ES-I3 (cell line): ENCODE data around the gene PCGF3.
"Not testable (repeated sequence)": the region's sequence is repeated elsewhere in the genome, so short reads cannot be mapped to it uniquely, and the experiment has no call there.

Experiments
- H3K36me3 ChIP-seq: 2 replicates; pipeline ENCODE4 v1.6.1; 2013; ENCODE audit warnings: mild to moderate bottlenecking, low read length, control low read depth, moderate library complexity; ENCODE audit not compliant: insufficient read depth
- H3K4me1 ChIP-seq: 2 replicates; pipeline ENCODE4 v1.6.1; 2013; ENCODE audit warnings: mild to moderate bottlenecking, control low read depth, low read length; ENCODE audit not compliant: insufficient read depth
- H3K9ac ChIP-seq: 2 replicates; pipeline ENCODE4 v1.6.1; 2013; ENCODE audit warnings: low read depth, mild to moderate bottlenecking, low read length, moderate library complexity
- H3K9me3 ChIP-seq: 2 replicates; pipeline ENCODE4 v1.6.1; 2013; ENCODE audit warnings: mild to moderate bottlenecking, low read length, moderate library complexity; ENCODE audit not compliant: control insufficient read depth, insufficient read depth

The PCGF3 gene

DNA sequence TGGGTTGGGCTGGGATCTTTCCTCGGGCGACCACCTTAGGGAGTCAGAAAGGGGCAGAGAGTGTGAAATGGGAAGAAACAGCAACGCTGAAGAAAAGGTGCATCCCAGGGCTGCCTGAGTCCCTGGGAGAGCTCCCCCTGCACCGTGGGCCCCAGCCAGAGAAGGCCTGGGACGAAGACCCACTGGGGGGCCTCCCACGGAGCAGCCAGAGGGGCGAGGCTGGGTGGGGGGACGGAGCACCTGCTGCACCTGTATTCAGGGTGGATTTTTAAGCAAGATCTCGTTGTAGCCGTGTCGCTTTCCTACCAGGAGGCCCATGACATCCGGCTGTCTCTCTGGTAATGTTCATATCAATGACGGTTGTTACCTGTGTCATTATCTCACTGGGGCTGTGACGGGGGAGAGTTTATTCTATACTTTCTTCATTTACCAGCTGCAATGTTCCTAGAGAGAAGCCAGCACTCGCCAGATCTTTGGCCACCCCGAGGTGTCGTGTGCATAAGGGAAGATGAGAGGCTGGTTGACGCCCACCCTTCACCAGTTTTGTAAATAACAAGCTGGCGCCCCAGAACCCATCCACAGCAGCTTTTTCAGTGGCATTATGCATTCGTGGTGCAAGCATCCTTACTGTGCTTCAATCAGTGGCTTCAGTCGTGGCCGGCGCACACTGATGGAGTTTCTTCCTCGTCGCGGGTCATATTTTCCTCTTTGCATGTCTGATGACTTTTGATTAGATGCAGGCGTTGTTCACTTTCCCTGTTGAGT is 5.6 kb upstream of the PCGF3 start:
- H3K9ac ChIP-seq, result no peak overlapping the region
- 0 out of 2 replicates have a peak, but pooled peaks cover 2% of the 10 kb centered on the region for H3K4me1 ChIP-seq
- H3K9me3 ChIP-seq, result 0 out of 2 replicates have a peak, but pooled peaks cover 2% of the 10 kb centered on the region
- H3K36me3 ChIP-seq, result no peaks in the 10 kb centered on the region

DNA sequence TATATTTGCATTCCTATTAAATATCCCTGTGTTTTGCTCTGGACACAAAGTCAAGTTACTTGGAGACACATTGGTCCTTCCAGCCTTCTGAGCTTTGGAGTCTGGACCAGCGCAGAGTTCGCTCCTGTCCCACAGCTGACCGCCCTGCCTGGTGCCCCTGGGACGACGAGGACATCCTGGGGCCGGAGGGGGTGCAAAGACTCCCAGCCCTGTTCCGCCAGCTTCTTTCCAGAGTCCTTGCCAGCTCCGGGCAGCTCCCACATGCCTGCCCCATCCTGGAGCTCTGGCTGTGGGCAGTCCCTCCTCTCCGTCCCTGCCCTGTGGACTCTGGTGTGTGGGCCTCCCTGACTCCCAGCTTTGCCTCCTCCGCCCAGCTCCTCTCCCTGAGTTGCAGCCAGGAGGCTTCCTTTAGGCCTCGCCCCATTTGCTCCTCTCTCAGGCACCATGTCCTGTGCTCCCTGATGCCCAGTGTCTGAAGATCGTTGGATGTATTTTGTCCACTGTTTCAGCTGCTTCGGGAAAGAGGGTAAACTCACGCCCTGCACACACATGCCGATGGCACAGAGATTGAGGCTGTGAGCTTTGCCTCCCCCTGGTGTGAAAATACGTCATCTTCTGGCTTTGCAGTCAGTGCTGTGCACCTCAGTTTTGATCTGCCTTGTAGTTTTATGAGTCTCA is 4.9 kb upstream of the PCGF3 start:
- Histone ChIP-seq H3K9ac (no peak overlapping the region), H3K36me3 (no peaks in the 10 kb centered on the region), H3K4me1 (0 out of 2 replicates have a peak, but pooled peaks cover 2% of the 10 kb centered on the region), H3K9me3 (no peaks in the 10 kb centered on the region)

DNA sequence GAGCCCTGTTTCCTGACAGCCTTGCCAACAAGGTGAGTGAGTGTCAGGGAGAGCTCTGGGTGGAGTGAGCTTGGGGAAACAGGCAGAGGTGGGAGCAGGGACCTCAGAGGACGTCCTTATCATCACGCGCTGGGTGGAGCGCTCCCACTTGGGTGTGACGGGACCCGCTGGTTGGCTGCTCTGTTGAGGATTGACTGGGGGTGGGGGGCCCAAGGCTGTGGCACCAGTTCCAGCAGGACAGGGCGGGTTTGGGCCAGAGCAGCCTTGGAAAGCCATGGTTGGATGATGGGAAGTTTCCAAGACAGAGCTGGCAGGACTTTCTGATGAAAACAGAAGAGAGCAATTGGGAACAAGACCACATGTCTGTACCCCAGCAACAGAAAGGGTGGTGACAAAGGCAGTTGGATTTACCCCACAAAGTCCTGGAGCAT is 3.0 kb upstream of the PCGF3 start:
- no peaks in the 10 kb centered on the region for H3K36me3 ChIP-seq
- H3K4me1 ChIP-seq, result 0 out of 2 replicates have a peak, but pooled peaks cover 2% of the 10 kb centered on the region

DNA sequence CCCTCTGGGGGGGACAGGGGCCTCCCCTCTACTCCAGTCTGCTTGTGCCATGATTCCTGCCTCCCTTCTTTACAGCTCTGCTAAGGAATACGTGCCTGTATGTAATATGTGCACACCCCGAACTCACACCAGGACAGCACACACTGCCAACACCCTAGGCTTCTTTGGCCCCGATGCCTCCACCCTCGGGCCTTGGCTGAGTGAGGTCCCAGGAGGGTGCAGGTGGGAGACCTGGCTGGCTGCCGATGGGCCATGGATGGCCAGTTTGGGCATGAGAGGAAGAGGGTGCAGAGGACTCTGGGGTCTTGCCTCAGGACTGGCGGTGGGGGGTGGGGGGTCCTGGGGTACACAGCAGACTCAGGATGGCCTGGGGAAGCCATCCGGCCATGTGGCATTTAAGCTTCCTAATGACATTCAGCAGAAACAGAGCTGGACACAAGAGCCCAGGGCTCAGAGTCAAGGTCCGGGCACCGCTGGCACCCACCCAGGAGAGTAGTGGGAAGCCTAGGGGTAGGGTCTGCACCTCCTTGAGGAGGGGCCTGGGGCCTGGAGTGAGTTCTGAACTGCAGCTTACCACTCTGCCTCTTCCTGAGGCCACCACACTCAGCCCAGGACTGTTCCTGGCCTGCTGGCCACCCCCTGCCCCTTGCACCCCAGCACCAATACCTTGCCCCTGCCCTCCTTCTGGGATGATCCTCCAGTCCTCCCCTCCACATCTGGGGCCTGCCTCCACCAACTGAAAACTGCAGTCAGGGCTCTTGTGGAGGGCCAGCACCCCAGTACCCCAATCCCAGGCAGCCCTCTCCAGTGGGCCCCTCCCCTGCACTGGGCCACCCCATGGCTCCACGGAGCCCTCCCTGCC is 2.1 kb upstream of the PCGF3 start:
- H3K36me3 ChIP-seq, result no peaks in the 10 kb centered on the region
- no peaks in the 10 kb centered on the region for H3K9me3 ChIP-seq
- H3K4me1 ChIP-seq, result 0 out of 2 replicates have a peak, but pooled peaks cover 2% of the 10 kb centered on the region
- no peak overlapping the region for H3K9ac ChIP-seq

More for the DNA sequence above, 3.0 kb upstream of the PCGF3 start:
- Histone ChIP-seq H3K9ac (no peak overlapping the region), H3K9me3 (no peaks in the 10 kb centered on the region)

DNA sequence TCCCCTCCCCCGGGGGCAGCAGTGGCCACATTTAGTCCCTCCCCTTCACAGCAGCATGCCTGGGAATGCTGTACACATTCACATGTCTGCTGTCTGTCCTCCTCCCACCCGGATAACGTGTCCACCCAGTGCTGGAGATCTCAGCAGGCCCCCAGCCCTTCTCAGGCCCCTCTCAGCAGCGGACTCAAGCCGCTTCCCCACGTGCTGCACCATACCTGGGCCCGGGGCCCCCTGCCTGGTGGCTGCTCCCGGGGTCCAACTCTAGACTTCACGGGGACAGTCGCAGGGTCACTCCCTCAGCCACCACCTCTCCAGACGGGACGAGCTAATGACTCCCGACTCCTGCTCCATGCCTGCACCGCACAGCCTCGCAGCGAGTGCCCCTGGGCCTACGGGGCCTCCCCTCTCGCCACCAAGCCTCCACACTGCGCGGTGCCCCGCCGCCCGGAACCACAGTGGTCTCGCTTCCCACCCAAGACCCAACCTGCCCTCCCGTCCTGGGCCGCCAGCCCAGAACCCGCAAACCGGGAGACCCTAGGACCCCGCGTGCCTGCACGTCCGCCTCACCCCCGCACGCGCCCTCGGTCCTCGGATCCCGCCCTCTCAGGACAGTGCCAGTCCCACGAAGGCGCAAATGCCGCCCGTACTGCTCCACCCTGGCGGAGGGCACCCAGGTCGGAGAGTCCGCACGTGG is 1.3 kb upstream of the PCGF3 start:
- Histone ChIP-seq H3K9me3 (no peaks in the 10 kb centered on the region), H3K4me1 (0 out of 2 replicates have a peak, but pooled peaks cover 2% of the 10 kb centered on the region), H3K36me3 (no peaks in the 10 kb centered on the region; the same call in 1 of the 2 replicates), H3K9ac (no peak overlapping the region)

DNA sequence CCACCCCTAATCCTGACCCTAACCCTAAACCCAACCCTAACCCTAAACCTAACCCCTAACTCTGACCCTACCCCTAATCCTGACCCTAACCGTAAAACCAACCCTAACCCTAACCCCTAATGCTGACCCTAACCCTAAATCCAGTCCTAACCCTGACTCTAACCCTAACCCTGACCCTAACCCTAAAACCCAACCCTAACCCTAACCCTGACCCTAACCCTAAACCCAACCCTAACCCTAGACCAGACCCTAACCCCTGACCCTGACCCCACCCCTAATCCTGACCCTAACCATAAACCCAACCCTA is 708 bp upstream of the PCGF3 start:
- Histone ChIP-seq H3K9me3 (no peaks in the 10 kb centered on the region), H3K36me3 (peaks cover 3% of the 10 kb centered on the region), H3K9ac (peak overlapping the region; percentile 47; the same call in 1 of the 2 replicates), H3K4me1 (no peaks in the 10 kb centered on the region)

DNA sequence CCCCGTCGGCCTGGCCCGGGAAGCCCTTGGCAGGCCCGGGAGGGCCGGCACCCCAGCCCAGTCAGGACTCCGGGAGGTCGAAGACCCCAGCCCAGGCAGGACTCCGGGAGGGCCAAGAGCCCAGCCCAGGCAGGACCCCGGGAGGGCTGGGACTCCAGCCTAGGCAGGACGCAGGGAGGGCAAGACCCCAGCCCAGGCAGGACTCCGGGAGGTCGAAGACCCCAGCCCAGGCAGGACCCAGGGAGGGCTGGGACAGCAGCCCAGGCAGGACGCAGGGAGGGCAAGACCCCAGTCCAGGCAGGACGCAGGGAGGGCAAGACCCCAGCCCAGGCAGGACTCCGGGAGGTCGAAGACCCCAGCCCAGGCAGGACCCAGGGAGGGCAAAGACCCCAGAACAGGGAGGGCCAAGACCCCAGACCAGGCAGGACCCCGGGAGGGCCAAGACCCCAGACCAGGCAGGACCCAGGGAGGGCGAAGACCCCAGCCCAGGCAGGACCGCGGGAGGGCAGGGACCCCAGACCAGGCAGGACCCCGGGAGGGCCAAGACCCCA is 526 bp downstream of the PCGF3 start:
- H3K36me3 ChIP-seq, H3K4me1 ChIP-seq, H3K9me3 ChIP-seq: not testable (repeated sequence)
- peak overlapping the region; percentile 99 for H3K9ac ChIP-seq

DNA sequence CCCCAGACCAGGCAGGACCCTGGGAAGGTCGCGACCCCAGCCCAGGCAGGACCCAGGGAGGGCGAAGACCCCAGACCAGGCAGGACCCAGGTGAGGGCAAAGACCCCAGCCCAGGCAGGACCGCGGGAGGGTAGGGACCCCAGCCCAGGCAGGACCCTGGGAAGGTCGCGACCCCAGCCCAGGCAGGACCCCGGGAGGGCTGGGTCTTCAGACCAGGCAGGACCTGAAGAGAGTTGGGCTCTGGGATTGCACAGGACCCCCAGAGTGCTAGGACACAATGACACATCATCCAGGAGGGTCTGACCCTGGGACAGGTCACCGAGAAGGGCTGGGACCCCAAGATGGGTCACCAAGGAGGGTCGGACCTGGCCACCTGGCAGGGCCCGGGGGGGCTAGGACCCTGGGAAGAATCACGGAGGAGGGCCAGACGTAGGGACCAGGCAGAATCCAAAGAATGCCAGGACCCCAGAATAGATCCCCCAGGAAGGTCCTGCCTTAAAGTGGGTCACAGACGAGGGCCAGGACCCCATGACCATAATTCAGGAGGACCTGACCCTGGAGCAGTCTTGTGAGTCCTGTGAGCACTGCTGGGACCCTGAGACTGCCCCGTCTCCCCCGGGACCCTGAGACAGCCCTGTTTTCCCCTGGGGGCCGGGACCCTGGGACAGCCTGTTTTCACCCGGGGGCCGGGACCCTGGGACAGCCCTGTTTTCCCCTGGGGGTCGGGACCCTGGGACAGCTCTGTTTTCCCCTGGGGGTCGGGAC is 1.4 kb downstream of the PCGF3 start:
- peak overlapping the region; percentile 99; the same call in 1 of the 2 replicates for H3K9ac ChIP-seq

DNA sequence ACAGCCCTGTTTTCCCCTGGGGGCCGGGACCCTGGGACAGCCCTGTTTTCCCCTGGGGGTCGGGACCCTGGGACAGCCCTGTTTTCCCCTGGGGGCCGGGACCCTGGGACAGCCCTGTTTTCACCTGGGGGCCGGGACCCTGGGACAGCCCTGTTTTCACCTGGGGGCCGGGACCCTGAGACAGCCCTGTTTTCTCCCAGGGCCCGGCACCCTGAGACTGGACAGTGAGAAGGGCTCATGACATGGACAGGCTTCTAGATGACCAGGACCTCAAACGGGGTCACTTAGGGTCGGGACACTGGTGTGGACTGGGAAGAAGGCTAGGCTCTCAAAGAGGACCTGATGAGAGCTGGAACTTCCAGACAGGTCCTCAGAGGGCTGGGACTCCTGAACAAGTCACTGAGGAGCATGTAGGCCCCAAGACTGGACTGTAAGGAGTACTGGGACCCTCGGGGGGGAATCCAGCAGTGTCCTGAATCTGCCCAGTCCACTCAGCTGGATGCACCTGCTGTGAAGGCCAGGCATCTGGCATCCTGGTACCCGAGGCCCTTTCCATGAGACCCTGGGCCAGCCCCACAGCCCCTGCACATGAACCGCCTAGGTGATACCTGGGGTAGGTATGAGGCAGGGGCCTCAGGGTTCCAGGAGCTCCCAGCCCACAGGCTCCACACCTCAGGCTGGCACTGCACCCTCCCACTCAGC is 2.4 kb downstream of the PCGF3 start:
- Histone ChIP-seq H3K9ac (no peak overlapping the region), H3K36me3 (peaks cover 5% of the 10 kb centered on the region), H3K4me1 (no peaks in the 10 kb centered on the region), H3K9me3 (no peaks in the 10 kb centered on the region)

More for the DNA sequence above, 1.4 kb downstream of the PCGF3 start:
- H3K9me3 ChIP-seq, result no peaks in the 10 kb centered on the region
- peaks cover 5% of the 10 kb centered on the region for H3K36me3 ChIP-seq
- H3K4me1 ChIP-seq, result no peaks in the 10 kb centered on the region

DNA sequence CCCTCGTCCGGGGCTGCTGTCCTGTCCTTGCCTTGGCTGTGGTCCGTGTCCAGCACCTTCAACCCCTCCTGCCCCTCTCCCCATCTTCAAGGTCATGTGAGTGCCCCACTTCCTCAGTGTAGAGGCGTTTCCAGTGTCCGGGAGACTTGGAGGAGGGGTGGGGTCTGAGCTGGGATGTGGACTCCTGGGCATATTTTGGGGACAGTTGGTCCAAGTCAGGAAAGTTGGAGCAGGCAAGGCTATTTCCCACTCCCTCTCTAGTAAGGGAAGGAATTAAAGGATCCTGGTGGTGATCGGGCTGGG is 3.0 kb downstream of the PCGF3 start:
- H3K9ac ChIP-seq, result no peak overlapping the region
- no peaks in the 10 kb centered on the region for H3K4me1 ChIP-seq
- H3K9me3 ChIP-seq, result no peaks in the 10 kb centered on the region
- H3K36me3 ChIP-seq, result peaks cover 5% of the 10 kb centered on the region

DNA sequence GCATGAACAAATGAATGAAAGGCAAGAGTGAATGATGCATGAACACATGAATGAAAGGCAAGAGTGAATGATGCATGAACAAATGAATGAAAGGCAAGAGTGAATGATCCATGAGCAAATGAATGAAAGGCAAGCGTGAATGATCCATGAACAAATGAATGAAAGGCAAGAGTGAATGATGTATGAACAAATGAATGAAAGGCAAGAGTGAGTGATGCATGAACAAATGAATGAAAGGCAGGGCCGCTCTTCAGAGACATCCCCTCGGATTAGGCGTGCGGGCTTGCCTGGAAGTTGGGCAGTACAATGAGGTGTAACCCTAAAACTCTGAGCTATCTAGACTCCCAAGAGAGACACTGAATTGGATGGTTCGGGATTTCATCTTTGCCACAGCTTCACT is 3.7 kb downstream of the PCGF3 start:
- Histone ChIP-seq H3K9ac (no peak overlapping the region), H3K9me3 (no peaks in the 10 kb centered on the region), H3K4me1 (no peaks in the 10 kb centered on the region), H3K36me3 (peaks cover 5% of the 10 kb centered on the region)

DNA sequence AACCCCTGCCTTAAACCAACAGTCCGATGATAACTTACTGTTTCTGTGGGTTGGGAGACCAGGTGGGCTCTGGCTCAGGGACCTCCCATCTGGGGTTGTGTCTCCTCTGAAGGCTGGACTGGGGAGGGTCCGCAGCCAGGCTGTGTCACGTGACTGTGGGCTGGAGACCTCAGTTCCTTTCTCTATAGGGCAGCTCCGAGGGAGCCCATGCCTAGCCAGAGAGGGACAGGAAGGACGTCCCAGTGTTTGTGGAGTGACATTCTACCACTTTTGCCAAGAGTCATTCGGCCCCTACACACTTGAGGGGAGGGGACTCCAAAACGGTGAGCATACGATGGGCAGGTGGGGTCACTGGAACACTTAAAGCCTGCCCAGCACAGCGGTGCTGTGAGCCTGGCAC is 4.5 kb downstream of the PCGF3 start:
- Histone ChIP-seq H3K9ac (no peak overlapping the region), H3K9me3 (no peaks in the 10 kb centered on the region), H3K4me1 (no peaks in the 10 kb centered on the region), H3K36me3 (peaks cover 5% of the 10 kb centered on the region)

DNA sequence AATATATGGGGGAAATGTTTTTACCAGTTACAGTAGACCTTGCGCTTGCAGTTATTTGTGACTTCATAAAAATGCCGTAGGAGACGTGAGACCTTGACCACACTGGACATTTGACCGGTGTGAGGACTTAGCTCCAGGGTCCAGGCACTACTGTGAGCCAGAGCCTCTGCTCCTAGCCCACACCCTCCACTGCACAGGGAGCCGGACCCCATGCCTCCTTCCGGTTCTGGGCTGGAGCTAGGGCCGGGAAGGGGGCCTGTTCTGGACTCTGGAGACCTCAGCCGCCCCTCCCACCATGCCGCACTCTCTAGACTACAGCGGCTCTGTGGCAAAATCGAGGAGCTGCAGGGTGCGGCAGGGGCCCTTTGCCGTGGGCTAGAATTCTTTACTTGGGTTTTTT is 5.3 kb downstream of the PCGF3 start:
- Histone ChIP-seq H3K9me3 (no peaks in the 10 kb centered on the region), H3K9ac (no peak overlapping the region), H3K4me1 (no peaks in the 10 kb centered on the region), H3K36me3 (peaks cover 5% of the 10 kb centered on the region)
